ENCODE measurements around the gene KSR2.

KSR2 gene

DNA sequence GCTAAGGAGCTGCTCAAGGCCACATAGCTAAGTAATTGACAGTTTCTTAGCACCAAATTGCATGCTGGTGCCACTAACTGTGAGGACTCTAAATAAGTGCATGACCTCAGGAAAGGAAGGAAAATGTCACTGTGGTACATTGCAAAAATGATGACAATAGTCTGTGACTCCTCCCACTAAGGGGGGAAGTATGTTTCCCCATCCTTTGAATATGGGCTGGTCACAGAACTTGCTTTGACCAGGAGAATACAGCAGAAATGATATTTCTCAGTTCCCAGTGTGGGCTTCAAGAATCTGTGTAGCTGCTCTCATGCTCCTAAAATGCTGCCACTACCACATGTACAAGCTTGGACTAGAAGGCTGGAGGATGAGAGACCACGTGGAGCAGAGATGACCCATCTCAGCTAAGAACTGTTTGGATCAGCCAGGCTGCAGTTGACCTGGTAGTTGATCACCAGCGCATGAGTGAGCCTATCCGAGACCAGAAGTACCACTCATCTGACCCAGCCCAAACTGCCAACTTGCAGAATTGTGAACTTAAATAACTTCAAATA lies 565.1 kb downstream of the KSR2 start:
- DNase-seq (ENCODE audit: low read depth): no peak
